DMS53 treated with DMSO at 0.1 percent for 48 hours (cell line): Measurements from ENCODE around the gene CSDE1.
"Not testable (repeated sequence)": the region's sequence is repeated elsewhere in the genome, so short reads cannot be mapped to it uniquely, and the experiment has no call there.

Source experiments
- DNase-seq: peaks from one replicate; lab custom pipeline; 2025; ENCODE audit not compliant: unreplicated experiment; lab: John Stamatoyannopoulos, UW

CSDE1 gene

DNA sequence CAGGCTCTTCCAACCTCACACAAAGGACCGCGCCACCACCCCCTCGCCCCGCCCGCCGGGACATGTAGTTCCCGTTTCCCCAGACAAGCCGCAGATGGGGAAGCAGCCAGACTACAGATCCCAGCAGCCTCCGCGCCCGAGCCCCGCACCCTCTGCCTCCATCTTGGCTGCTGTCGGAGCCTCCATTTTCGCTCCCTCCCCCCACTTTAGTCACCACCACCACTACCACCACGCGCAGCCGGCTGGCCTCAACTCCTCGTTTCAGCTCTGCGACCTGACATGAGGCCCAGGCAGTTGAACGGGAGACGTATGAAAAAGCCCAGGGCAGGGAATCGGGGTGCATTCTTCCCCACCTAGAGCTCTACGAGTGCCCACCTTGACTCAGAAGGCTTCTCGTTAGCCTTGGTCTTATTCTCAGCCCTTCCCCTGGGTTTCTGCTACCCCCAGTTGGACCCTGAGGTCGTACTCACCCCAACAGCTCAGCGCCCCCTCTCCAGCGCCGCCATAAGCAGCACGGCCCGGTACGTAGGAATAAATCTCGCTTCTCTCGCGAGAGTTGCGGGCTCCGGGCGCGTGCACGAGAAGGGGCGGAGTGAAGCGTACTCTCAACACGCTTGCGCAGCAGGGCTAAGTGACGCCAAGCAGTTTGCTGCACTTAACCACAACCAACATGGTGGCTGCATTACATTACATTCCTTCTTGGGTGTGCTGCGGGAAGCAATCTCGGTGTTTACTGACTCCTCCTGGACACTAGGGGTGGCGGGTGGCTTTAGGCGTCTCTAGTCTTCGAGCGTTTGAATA, at the start of gene CSDE1:
Gene CSDE1, minus strand, starts transcription at position 530 of the 801 bp plus-strand sequence. CDS start 18,094 bp downstream, outside the sequence.
- peak; percentile 95 for DNase-seq

DNA sequence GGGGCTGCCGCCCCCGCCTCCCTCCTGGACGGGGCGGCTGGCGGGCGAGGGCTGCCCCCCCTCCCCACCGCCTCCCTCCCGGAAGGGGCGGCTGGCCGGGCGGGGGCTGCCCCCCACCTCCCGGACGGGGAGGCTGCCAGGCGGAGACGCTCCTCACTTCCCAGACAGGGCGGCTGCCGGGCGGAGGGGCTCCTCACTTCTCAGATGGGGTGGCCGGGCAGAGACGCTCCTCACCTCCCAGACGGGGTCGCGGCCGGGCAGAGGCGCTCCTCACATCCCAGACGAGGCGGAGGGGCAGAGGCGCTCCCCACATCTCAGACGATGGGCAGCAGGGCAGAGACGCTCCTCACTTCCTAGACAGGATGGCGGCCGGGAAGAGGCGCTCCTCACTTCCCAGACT, 46.7 kb upstream of the CSDE1 start:
- not testable (repeated sequence) for DNase-seq

DNA sequence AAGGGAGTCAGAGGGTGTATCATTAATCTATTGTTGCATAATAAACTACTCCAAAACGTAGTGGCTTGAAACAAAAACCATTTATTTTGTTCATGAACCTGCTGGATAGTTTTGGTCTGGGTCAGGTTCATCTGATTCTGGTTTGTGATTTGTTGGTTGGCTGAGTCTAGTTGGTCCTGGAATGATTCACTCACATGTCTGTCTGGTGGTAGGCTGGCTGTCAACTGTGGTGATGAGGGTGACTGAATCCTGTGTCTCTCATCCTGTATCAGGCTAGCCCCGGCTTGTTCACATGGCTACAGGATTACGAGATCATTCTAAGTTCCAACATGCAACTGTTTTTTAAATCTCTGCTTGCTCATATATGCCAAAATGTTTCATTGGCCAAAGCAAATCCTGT, 45.2 kb upstream of the CSDE1 start:
- no peak for DNase-seq

DNA sequence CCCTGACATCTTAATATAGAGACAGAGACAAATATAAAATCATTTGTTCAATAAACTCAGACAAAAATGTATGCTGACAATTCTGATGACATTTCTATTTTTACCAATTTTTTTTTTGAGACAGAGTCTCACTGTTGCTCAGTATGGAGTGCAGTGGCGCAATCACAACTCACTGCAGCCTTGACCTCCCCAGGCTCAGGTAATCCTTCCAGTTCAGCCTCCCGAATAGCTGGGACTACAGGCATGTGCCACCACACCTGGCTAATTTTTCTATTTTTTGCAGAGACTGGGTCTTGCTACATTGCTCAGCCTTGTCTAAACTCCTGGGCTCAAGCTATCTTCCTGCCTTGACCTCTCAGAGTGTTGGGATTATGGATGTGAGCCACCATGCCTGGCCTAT, 36.3 kb upstream of the CSDE1 start:
- DNase-seq = no peak

DNA sequence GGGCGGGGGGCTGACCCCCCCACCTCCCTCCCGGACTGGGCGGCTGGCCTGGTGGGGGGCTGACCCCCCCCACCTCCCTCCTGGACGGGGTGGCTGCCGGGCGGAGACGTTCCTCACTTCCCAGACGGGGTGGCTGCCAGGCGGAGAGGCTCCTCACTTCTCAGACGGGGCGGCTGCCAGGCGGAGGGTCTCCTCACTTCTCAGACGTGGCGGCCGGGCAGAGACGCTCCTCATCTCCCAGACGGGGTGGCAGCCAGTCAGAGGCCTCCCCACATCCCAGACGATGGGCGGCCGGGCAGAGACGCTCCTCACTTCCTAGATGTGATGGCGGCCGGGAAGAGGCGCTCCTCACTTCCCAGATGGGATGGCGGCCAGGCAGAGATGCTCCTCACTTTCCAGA, 32.8 kb upstream of the CSDE1 start:
- DNase-seq = not testable (repeated sequence)

DNA sequence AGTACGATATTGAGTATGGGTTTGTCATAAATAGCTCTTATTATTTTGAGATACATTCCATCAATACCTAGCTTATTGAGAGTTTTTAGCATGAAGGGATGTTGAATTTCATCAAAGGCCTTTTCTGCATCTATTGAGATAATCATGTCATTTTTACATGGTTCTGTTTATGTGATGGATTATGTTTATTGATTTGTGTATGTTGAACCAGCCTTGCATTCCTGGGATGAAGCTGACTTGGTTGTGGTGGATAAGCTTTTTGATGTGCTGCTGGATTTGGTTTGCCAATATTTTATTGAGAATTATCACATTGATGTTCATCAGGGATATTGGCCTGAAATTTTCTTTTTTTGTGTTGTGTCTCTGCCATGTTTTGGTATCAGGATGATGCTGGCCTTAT, 28.7 kb upstream of the CSDE1 start:
- DNase-seq = not testable (repeated sequence)

DNA sequence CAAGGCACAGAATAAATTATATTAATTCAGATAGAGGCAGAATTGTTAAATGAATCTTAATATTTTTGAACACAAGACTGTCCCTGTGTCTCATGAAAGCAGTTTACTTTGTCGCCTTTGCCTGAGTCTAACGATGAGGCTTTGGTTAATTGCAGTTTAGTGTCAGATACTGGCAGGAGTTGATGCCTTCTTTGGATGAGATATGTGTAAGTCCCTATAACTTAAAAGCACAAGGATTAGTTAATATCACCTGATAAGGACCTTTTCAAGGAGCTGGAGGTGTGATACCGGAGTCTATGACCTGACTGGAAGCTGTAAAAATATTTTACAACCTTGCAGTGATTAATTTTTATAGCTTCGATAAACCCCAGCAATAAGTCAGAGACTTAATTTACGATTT, 24.7 kb upstream of the CSDE1 start:
- no peak for DNase-seq

DNA sequence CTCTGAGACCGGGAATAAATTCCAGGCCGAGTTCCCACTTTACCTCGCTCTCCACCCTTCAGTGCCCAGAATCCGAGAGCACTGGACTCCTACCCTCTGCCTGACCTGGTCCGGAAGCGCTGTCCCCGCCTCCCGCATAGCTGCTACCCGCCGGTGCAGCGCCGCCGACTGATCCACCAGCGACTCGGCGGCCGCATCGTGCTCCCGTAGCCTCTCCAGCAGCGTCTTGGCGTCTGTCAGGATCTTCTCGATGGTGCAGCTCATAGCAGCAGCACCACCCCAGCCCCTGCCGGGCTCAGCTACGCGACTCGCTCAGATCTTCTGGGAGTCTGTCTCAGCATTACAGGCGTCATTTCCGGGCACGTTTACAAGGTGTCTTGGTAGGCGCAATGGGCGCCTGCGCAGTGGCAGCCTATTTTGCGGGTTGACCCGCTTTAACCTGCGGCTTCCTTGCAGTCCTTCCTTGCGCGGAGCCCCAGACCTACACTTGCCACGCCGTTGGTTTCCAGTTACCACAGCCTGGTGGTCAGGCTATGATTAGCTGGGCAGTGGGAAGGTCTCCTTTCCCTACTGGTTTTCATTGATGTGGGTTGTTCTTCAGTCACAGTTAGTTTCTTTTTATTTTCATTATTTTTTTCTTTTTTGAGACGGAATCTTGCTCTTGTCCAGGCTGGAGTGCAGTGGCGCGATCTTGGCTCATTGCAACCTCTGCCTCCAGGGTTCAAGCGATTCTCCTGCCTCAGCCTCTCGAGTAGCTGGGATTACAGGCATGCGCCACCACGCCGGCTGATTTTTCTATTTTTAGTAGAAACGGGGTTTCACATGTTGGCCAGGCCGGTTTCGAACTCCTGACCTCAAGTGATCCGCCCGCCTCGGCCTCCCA, 22.8 kb upstream of the CSDE1 start, which contains the start of gene SIKE1:
Gene SIKE1, minus strand, starts transcription at position 342 of the 883 bp plus-strand sequence. Its CDS starts 78 bp downstream, at position 264.
- peak; percentile 93 for DNase-seq

DNA sequence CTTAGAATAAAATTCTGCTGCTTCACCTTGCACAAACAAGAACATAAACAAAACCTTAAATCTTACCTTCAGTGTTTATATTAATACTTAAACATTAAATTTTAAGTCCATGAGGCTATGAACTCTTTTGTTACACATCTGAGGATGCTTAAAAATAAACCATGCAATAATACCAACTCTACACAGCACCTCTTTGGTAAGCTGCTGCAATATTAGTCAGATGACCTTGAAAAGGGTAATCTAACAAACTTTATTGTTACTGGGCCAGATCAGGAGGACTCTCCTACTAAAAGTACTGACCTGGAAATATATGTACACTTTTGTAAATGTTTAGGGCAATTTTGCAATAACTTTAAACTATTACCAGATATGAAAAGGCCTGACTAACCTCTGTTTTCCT, 21.9 kb upstream of the CSDE1 start:
- DNase-seq = no peak

DNA sequence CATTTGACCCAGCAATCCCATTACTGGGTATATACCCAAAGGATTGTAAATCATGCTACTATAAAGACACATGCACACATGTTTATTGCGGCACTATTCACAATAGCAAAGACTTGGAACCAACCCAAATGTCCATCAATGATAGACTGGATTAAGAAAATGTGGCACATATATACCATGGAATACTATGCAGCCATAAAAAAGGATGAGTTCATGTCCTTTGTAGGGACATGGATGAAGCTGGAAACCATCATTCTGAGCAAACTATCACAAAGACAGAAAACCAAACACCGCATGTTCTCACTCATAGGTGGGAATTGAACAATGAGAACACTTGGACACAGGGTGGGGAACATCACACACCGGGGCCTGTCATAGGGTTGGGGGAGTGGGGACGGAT, 18.9 kb upstream of the CSDE1 start:
- not testable (repeated sequence) for DNase-seq

DNA sequence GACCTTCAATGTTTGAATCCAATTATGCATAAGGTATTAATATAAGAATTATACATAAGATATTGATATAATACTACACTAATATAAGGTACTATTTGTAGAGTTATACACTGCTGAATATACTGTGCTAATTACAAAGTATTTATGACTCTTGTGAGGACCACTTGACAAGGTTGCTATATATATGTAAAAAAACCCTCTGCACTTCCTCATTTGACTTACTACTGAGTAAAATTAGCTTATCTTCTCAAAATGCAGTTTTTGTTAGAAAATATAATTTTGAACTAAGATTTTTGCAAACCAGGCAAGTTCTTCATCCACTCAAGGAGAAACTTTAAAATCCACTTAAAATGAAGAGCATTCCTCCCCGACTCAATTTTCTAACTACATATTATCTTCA, 14.2 kb upstream of the CSDE1 start:
- no peak for DNase-seq

DNA sequence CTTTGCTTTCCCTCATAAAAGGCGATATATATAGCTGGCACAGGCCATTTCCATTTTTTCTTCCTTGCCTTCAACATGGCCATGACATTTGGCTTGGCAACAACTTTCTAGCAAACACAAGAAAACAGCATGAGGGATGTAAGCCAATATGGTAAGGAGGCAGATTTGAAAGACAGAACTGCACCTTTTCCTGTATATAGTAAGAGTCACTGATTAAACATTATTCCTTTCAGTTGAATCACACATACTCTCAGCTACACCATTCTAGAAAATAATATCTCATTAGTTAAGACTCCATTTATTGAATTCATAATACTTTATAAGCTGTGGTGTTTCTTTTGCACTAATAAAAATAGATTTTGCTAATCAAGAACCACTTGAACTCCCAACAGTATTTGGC, 13.2 kb upstream of the CSDE1 start:
- DNase-seq = no peak

DNA sequence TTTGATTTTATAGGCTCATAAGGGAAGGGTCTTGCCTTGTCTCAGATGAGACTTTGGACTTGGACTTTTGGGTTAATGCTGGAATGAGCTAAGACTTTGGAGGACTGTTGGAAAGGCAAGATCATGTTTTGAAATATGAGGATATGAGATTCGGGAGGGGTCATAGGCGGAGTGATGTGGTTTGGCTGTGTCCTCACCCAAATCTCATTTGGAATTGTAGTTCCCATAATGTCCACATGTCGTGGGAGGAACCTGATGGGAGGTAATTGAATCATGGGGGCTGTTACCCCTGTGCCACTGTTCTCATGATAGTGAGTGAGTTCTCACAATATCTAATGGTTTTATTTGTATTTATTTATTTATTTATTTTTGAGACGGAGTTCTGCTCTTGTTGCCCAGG, 6.9 kb upstream of the CSDE1 start:
- no peak for DNase-seq

DNA sequence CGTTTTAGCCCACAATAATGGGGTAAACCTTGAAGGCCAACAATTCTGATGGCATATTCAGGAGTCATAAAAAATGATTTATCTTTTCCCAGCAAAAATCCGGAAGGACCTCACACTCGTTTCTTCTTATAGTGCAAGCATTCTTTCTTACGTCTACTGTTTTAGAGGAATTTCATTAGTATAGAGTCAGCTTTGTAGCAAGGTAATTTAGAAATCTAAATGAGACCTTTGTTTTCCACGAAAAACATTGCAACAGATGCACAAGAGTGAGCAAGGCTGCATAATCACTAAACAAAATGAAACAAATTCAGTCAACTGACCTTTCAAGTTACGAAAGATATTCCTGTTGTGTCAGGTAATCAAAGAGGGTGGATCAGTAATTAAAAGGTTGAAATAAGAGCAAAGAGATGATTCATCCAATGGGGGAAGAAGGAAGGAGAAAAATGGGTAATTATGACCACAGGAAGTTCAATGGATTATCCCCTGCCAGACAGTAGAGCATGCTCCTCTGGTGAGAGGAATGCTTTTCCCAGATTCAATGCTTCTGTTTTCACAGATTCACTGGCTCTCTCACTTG, 560 bp upstream of the CSDE1 start:
- DNase-seq = peak; percentile 29

DNA sequence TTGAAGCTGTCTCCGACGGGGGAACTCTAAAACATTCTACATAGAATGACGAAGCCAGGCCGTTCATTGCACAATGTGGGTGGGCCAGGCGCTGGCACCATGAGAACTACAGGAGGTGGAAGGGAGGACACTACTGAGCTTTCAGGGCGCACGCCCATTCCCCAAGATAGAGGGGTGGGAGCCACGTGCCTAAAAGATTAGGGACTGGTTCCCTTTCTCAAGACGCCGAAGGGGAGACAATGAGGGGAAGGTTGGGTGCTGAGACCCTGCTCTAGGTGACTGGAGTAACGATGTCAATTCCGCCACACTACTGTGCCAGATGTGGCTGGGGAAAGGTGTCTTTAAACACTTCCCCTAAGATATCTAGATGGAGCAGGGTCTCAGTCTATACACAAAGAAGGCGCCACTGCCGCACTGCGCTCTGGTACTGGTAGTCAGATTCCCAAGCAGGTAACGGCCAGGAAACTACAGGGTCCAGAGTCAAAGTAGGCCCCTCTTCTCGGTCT, 782 bp downstream of the CSDE1 start:
- no peak for DNase-seq

DNA sequence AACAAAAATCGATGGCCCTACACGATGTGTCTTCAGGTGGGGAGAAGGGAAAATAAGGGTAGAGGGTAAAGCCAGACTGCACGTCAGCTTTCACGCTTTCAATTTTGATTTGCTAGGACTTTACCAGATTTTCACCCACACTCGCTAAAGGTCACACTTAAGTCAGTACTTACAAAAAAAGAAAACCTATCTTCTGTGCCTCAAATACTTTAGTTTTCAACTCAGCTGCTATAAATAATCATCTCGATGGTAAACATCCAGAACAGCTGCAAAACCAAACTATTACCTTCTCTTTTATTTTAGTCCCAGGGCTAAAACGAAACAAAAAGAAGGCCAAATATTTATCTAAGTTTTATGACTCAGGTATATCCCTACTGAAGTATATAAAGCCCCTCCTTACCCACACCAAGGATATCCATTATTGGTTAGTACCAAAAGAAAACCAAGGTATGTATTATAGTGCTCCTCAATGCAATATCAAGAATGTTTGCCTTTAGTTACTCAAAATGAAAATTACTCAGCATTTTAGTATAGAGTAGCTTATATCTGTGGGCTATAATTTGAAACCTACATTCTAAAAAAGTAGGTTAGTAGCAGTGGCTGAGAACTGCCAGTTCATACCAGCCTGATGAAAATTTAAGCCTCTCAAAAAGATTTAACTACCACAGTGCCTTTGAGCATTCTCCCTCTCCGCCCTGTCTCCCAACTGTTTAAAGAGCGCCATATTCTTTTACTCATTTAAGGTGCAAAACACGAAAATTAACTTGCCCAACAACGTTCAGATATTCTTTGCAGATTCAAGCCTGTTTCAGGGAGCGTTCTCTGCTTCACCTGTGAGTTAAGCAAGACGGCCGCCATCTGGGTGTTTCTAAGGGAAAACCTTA, 1.5 kb downstream of the CSDE1 start:
- no peak for DNase-seq

DNA sequence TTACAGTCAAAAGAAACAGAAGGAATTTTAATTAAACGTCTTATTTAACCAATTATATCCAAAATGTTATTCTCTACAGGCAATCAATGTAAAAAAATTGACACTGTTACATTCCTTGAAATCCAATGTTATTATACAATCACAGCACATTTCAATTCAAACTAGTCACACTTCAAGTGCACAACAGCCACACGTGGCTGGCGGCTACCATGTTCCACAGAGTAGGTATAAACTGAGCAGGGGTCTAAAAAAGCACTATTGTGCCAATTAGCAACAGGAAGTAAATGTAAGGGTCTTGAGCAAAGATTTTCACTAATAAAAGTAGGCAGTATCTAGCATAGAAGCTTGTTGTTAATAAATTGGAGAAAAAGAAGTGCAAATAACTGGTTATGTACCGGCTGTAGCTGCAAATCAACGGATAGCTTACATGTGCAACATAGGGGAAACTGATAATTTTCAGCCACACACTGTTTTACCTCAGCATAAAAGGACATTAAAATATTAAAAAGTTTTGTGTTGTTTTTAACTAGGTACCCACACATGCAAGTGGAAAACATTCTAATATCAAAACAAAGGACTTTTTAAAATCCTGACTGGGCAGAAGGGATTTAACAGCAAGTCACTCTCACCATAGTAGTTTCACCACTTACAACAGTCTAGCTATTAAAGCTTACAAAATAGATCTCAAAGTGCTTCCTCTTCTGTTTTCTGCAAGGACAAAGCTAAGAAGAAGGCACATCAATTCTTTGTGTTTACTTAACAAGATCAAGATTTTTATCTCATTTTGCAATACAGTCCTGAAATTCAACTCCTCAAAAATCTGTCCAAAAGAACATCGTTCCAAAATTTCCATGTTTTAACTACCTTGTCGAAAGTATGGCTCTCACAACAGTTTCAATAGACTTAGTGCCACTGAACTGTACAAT, 2.5 kb downstream of the CSDE1 start:
- DNase-seq = no peak

DNA sequence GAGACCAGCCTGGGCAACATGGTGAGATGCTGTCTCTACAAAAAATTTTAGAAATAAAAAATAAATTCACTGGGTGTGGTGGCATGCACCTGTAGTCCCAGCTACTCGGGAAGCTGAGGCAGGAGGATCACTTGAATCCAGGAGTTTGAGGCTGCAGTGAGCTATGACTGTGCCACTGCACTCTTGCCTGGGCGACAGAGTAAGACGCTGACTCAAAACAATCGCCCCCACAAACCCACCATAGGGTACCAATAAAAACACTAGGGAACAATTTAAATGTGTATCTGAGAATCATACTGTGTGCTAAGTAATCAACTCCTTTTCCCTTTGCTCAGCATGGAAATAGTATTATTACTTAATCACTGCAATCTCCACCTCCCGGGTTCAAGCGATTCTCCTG, 4.1 kb downstream of the CSDE1 start:
- DNase-seq = not testable (repeated sequence)

DNA sequence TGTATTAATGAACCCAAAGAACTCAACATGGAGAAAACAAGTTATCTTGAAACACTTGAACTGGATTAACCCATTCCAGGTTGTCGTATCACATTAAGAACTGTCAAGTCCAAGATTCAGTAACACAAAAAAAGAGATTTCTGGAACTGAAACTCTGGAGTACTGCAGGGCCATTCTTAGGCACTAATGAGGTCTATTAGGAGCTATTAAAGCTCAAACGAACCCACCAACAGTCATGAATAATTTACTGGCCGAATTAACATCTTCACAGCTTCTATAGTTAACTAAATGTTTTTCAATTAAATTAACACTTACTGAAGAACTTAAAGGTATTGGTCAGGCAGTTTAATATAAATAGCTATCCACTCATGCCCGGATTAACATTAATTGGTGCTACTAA, 4.6 kb downstream of the CSDE1 start:
- DNase-seq = no peak
